ENCODE measurements around the gene AHCYL1. TPM values are rescaled to one million over a fixed set of nuclear protein-coding genes. Genes with fewer than 3 reads are reported as not detected.
"Not testable (repeated sequence)": the region's sequence is repeated elsewhere in the genome, so short reads cannot be mapped to it uniquely, and the experiment has no call there.

The AHCYL1 gene
- total RNA-seq, 1 donor from 2014 or later, result 38.4 TPM

GRCh38 chr1:110021285-110021684 lies 36.7 kb downstream of the AHCYL1 start:
- DNase-seq (ENCODE audit: missing footprints) (no peak), ATAC-seq (no peak)
- intact Hi-C loops (cut with DNase I), result no loop called here

- intact Hi-C loops (cut with DNase I), result no loop called here
- DNase-seq (ENCODE audit: missing footprints) (no peak), ATAC-seq (no peak)
Observed at GRCh38 chr1:110024613-110025012, 40.0 kb downstream of the AHCYL1 start.

- DNase-seq (ENCODE audit: missing footprints); ATAC-seq; intact Hi-C loops (cut with DNase I): not testable (repeated sequence)
Observed at GRCh38 chr1:110030687-110031086, 46.1 kb downstream of the AHCYL1 start.

- intact Hi-C loops (cut with DNase I), result no loop called here
- DNase-seq (ENCODE audit: missing footprints) (no peak), ATAC-seq (no peak)
Observed at GRCh38 chr1:110032327-110032726, 47.8 kb downstream of the AHCYL1 start.

GRCh38 chr1:110033421-110033820 lies 48.9 kb downstream of the AHCYL1 start:
- no peak for DNase-seq (ENCODE audit: missing footprints)
- intact Hi-C loops (cut with DNase I), result no loop called here
- no peak for ATAC-seq

- intact Hi-C loops (cut with DNase I), result no loop called here
- no peak for DNase-seq (ENCODE audit: missing footprints)
- no peak for ATAC-seq
Observed at GRCh38 chr1:110034040-110034450, 49.5 kb downstream of the AHCYL1 start.

GRCh38 chr1:110034451-110035235 lies 50.1 kb downstream of the AHCYL1 start, which contains the start of gene STRIP1:
Gene STRIP1, plus strand, starts transcription at chr1:110034624. Its CDS starts 14 bp downstream, at chr1:110034638.
- DNase-seq (ENCODE audit: missing footprints) (peak; percentile 94), ATAC-seq (peak; percentile 96)
- intact Hi-C loops (cut with DNase I), result no loop called here

- intact Hi-C loops (cut with DNase I), result no loop called here
- DNase-seq (ENCODE audit: missing footprints), result no peak
- ATAC-seq, result no peak
Observed at GRCh38 chr1:110035236-110035752, 50.7 kb downstream of the AHCYL1 start.

GRCh38 chr1:110038271-110038670 lies 53.7 kb downstream of the AHCYL1 start:
- ATAC-seq (no peak), DNase-seq (ENCODE audit: missing footprints) (no peak)
- intact Hi-C loops (cut with DNase I), result no loop called here

- DNase-seq (ENCODE audit: missing footprints) (no peak), ATAC-seq (no peak)
- intact Hi-C loops (cut with DNase I), result no loop called here
Observed at GRCh38 chr1:110039641-110040040, 55.1 kb downstream of the AHCYL1 start.

GRCh38 chr1:110040548-110040947 lies 56.0 kb downstream of the AHCYL1 start:
- no peak for ATAC-seq
- intact Hi-C loops (cut with DNase I), result no loop called here
- DNase-seq (ENCODE audit: missing footprints), result no peak

- DNase-seq (ENCODE audit: missing footprints), result no peak
- intact Hi-C loops (cut with DNase I), result no loop called here
- no peak for ATAC-seq
Observed at GRCh38 chr1:110043016-110043415, 58.5 kb downstream of the AHCYL1 start.

GRCh38 chr1:110047463-110047862 lies 62.9 kb downstream of the AHCYL1 start:
- intact Hi-C loops (cut with DNase I), result no loop called here
- DNase-seq (ENCODE audit: missing footprints) (no peak), ATAC-seq (no peak)

GRCh38 chr1:110048240-110048639 lies 63.7 kb downstream of the AHCYL1 start:
- ATAC-seq, result no peak
- DNase-seq (ENCODE audit: missing footprints), result no peak
- intact Hi-C loops (cut with DNase I), result no loop called here

- DNase-seq (ENCODE audit: missing footprints) (no peak), ATAC-seq (no peak)
- intact Hi-C loops (cut with DNase I), result no loop called here
Observed at GRCh38 chr1:110048923-110049601, 64.5 kb downstream of the AHCYL1 start.

GRCh38 chr1:110049801-110050601 lies 65.4 kb downstream of the AHCYL1 start:
- DNase-seq (ENCODE audit: missing footprints), result no peak
- no peak for ATAC-seq
- intact Hi-C loops (cut with DNase I), result loop anchor here (10.0 kb wide), 1 partner anchor 415 kb away; no protein-coding TSS in a partner anchor

- intact Hi-C loops (cut with DNase I), result loop anchor here (10.0 kb wide), 1 partner anchor 414 kb away; no protein-coding TSS in a partner anchor
- ATAC-seq (no peak), DNase-seq (ENCODE audit: missing footprints) (no peak)
Observed at GRCh38 chr1:110050602-110051261, 66.2 kb downstream of the AHCYL1 start.

- ATAC-seq (no peak), DNase-seq (ENCODE audit: missing footprints) (no peak)
- intact Hi-C loops (cut with DNase I), result loop anchor here (10.0 kb wide), 1 partner anchor 414 kb away; no protein-coding TSS in a partner anchor
Observed at GRCh38 chr1:110051262-110051648, 66.7 kb downstream of the AHCYL1 start.
